ENCODE measurements around the gene EXPH5. TPM values are rescaled to one million over a fixed set of nuclear protein-coding genes. Genes with fewer than 3 reads are reported as not detected.
A peak's percentile ranks its signal among the peaks of the same experiment; 100 is the strongest.
"Not testable (repeated sequence)": the region's sequence is repeated elsewhere in the genome, so short reads cannot be mapped to it uniquely, and the experiment has no call there.

The EXPH5 gene, protein sequence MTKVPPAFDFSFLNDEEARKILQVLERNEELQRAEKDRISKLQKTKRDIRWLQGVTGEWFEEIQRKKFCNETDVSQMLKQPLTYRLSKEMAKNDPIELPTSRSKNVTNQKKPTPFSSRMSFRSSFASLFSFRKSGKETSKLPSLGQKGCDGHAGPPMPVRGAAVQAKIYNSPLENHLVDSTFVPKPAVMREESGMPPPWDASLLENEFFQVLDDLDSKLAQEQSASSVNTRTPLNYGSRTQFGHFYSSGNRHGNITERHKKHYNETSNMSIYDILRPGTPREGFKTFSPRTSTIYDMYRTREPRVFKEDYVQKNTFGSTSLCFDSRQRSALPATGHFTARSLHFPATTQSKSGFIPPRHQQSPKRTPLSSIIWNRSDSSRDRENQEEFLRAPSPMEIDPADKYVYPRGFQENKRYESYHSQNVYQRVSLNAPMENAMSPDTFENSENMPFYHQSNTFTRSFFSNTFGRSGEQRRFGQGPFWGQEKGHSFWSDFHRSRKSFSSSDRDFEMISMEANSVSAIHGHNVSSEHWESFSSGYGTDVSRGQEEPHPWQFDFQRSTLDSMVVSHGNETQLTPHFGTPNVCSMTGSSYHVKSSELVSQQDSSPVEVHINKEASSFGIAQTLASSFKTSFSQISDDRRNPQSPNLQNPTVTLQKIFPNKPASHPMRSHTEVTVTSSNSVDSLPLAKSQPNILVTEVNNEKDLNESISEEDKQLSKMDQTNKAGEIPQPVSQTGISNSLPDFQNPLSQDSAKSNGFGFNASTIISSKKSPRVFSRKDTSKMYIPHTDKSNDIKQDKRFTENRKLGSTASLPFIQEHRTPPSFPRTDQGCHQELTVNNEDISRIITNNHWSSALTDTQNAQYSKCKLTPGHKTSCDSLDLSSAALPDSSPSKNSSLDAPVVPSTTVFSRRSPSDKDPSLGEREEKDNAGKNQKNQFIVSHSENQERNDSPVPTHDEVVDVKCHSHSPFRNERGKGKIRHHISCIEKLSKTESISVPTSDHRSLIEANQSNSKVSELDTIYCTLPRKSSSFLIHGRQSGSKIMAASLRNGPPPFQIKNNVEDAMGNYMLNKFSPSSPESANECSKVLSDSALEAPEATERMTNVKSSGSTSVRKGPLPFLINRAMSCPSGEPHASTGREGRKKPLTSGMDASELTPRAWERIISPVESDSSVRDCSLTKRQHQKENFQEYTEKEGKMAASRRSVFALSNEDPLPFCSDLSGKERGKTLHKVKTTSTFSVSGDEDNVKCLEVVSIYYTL (N-terminal part only)
- 1 to 10 TPM; 2.0 to 3.3 TPM for total RNA-seq

- H3K36me3 Mint-ChIP-seq (ENCODE audit: low read depth) = no peaks in the 10 kb centered on the region
- H3K4me1 Mint-ChIP-seq = peaks cover 18% of the 10 kb centered on the region
- no peaks in the 10 kb centered on the region for H3K9me3 Mint-ChIP-seq
- peaks cover 38% of the 10 kb centered on the region for H3K27me3 Mint-ChIP-seq
- ChIA-PET CTCF (interaction anchor here (1.0 to 1.3 kb wide), 2 partner anchors 71 kb away, joined by 3 read pairs; partner anchors contain the start of gene DDX10), POLR2A (no interaction called here)
- peak within 1 kb of the TSS; percentile 86 for H3K4me3 Mint-ChIP-seq
- H3K27ac Mint-ChIP-seq = peak within 1 kb of the TSS; percentile 89
- peak; percentile 88 for DNase-seq
Measured at GRCh38 chr11:108593214-108593922, at the start of gene EXPH5. TSS of gene EXPH5 (minus strand) at chr11:108593768. CDS start at chr11:108593536, 232 bp downstream.

GRCh38 chr11:108641752-108642151 is 48.2 kb upstream of the EXPH5 start:
- not testable (repeated sequence) for H3K27ac Mint-ChIP-seq
- CTCF ChIA-PET = interaction anchor here (1.1 kb wide), 1 partner anchor 11 kb away, joined by 4 read pairs; no protein-coding TSS in a partner anchor

GRCh38 chr11:108639146-108639545 is 45.6 kb upstream of the EXPH5 start:
- peaks cover 15% of the 10 kb centered on the region for H3K27me3 Mint-ChIP-seq
- H3K27ac Mint-ChIP-seq = no peak overlapping the region
- DNase-seq = no peak
- no peaks in the 10 kb centered on the region for H3K36me3 Mint-ChIP-seq (ENCODE audit: low read depth)
- ChIA-PET POLR2A (no interaction called here), CTCF (interaction anchor here (1.0 kb wide), 1 partner anchor 14 kb away, joined by 3 read pairs; no protein-coding TSS in a partner anchor)
- no peak overlapping the region for H3K4me3 Mint-ChIP-seq
- no peaks in the 10 kb centered on the region for H3K9me3 Mint-ChIP-seq
- H3K4me1 Mint-ChIP-seq = no peaks in the 10 kb centered on the region

More at GRCh38 chr11:108641752-108642151, 48.2 kb upstream of the EXPH5 start:
- H3K4me1 Mint-ChIP-seq; H3K27me3 Mint-ChIP-seq; DNase-seq; POLR2A ChIA-PET; H3K36me3 Mint-ChIP-seq (ENCODE audit: low read depth); H3K4me3 Mint-ChIP-seq; H3K9me3 Mint-ChIP-seq: not testable (repeated sequence)

- Mint-ChIP-seq H3K36me3 (ENCODE audit: low read depth) (no peaks in the 10 kb centered on the region), H3K9me3 (no peaks in the 10 kb centered on the region), H3K4me3 (no peak overlapping the region), H3K27me3 (peaks cover 22% of the 10 kb centered on the region), H3K4me1 (no peaks in the 10 kb centered on the region), H3K27ac (no peak overlapping the region)
- ChIA-PET CTCF (interaction anchor here (1.1 kb wide), 1 partner anchor 627 kb away, joined by 3 read pairs; the partner anchor contains the start of gene CUL5), POLR2A (no interaction called here)
- no peak for DNase-seq
Measured at GRCh38 chr11:108636222-108636621, 42.7 kb upstream of the EXPH5 start.

GRCh38 chr11:108635106-108635505 is 41.5 kb upstream of the EXPH5 start:
- H3K9me3 Mint-ChIP-seq = no peaks in the 10 kb centered on the region
- ChIA-PET CTCF (interaction anchor here (0.5 kb wide), 1 partner anchor 98 kb away, joined by 3 read pairs; no protein-coding TSS in a partner anchor), POLR2A (no interaction called here)
- no peaks in the 10 kb centered on the region for H3K4me1 Mint-ChIP-seq
- H3K4me3 Mint-ChIP-seq = no peak overlapping the region
- no peak overlapping the region for H3K27ac Mint-ChIP-seq
- H3K27me3 Mint-ChIP-seq = peaks cover 23% of the 10 kb centered on the region
- no peaks in the 10 kb centered on the region for H3K36me3 Mint-ChIP-seq (ENCODE audit: low read depth)
- no peak for DNase-seq

GRCh38 chr11:108632041-108632704 is 38.6 kb upstream of the EXPH5 start:
- H3K27me3 Mint-ChIP-seq = peaks cover 19% of the 10 kb centered on the region

DNA sequence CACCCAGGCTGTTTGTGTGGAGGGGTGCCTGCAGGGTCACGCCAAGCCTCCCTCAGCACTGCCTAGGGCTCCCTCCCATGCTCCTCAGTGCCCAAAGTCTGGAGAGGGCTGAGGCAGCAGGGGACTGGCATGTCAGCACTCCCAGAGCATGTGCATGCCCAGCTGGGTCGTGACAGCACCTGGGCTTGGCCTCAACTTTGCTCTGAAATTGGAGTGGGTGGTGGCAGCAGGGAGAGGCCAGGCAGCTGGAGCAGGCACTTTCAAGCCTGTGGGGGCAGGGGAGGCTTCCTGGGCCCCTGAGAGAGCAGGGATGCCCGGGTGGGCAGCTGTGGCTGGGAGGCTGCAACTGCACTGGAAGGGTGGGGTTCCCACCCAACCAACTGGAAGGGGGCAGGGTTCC is 35.7 kb upstream of the EXPH5 start:
- ChIA-PET POLR2A (no interaction called here), CTCF (no interaction called here)

More at GRCh38 chr11:108632041-108632704, 38.6 kb upstream of the EXPH5 start:
- Mint-ChIP-seq H3K36me3 (ENCODE audit: low read depth) (no peaks in the 10 kb centered on the region), H3K4me3 (no peak overlapping the region), H3K4me1 (no peaks in the 10 kb centered on the region), H3K9me3 (no peaks in the 10 kb centered on the region), H3K27ac (no peak overlapping the region)
- ChIA-PET POLR2A (no interaction called here), CTCF (interaction anchor here (0.6 kb wide), 1 partner anchor 942 kb away, joined by 5 read pairs; no protein-coding TSS in a partner anchor)
- DNase-seq = no peak

DNA sequence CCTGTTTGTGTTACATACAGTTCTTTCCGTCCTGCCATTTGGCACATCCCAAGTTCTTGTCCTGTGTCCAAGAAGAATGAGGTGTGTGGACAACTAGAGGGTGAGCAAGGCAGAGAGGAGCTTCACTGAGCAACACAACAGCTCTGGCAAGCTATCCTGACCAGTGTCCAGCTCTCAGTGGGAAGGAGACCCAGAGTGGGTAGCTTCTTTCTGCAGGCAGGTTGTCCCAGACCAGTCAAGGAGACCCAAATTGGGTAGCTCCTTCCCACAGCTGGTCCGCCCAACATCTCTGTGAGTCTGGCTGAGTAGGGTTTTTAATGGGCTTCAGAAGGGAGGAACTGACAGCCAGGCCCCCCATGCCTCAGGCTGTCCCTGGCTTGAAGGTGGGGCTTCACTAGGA is 35.2 kb upstream of the EXPH5 start:
- H3K9me3 Mint-ChIP-seq = no peaks in the 10 kb centered on the region
- H3K4me1 Mint-ChIP-seq = no peaks in the 10 kb centered on the region
- no peak for DNase-seq
- ChIA-PET POLR2A (no interaction called here), CTCF (interaction anchor here (0.6 to 1.0 kb wide), 3 partner anchors 9 to 445 kb away, joined by 3 read pairs; no protein-coding TSS in a partner anchor)
- H3K36me3 Mint-ChIP-seq (ENCODE audit: low read depth) = no peaks in the 10 kb centered on the region
- H3K27ac Mint-ChIP-seq = no peak overlapping the region
- H3K27me3 Mint-ChIP-seq = peaks cover 9% of the 10 kb centered on the region
- H3K4me3 Mint-ChIP-seq = no peak overlapping the region

More for the DNA sequence above, 35.7 kb upstream of the EXPH5 start:
- Mint-ChIP-seq H3K4me1 (no peaks in the 10 kb centered on the region), H3K27ac (no peak overlapping the region), H3K36me3 (ENCODE audit: low read depth) (no peaks in the 10 kb centered on the region), H3K9me3 (no peaks in the 10 kb centered on the region), H3K4me3 (no peak overlapping the region), H3K27me3 (peaks cover 10% of the 10 kb centered on the region)
- DNase-seq = no peak

DNA sequence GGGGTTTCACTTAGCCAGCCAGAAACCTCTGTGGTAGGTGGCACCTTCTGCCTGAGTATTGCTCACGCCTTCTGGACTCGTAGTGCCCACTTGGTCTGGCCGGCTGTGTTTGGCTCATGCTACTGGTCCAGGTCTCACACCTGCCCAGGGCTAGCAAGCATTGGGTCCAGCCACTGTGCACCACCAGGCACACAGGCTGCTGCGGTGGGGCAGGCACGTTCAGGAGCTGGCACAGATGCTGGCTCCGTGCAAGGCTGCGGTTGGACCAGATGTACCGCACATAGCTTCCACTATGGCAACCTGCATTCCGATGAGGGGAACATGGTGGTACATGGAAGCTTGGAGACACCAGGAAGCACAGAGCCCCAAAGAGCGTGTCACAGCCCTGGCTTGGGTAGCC is 34.8 kb upstream of the EXPH5 start:
- Mint-ChIP-seq H3K4me3 (no peak overlapping the region), H3K27me3 (peaks cover 11% of the 10 kb centered on the region), H3K9me3 (no peaks in the 10 kb centered on the region), H3K27ac (no peak overlapping the region), H3K4me1 (no peaks in the 10 kb centered on the region), H3K36me3 (ENCODE audit: low read depth) (no peaks in the 10 kb centered on the region)
- ChIA-PET CTCF (interaction anchor here (0.6 to 1.0 kb wide), 3 partner anchors 9 to 444 kb away, joined by 3 read pairs; no protein-coding TSS in a partner anchor), POLR2A (no interaction called here)
- DNase-seq = no peak

- Mint-ChIP-seq H3K27me3 (peaks cover 16% of the 10 kb centered on the region), H3K27ac (no peak overlapping the region), H3K4me3 (no peak overlapping the region), H3K4me1 (peaks cover 2% of the 10 kb centered on the region), H3K9me3 (peaks cover 2% of the 10 kb centered on the region), H3K36me3 (ENCODE audit: low read depth) (no peaks in the 10 kb centered on the region)
- no peak for DNase-seq
- CTCF ChIA-PET = no interaction called here
- POLR2A ChIA-PET = no interaction called here
Measured at GRCh38 chr11:108624196-108624925, 30.8 kb upstream of the EXPH5 start.

- Mint-ChIP-seq H3K4me3 (no peak overlapping the region), H3K27me3 (peaks cover 26% of the 10 kb centered on the region), H3K4me1 (peaks cover 2% of the 10 kb centered on the region), H3K27ac (no peak overlapping the region), H3K9me3 (peaks cover 2% of the 10 kb centered on the region), H3K36me3 (ENCODE audit: low read depth) (no peaks in the 10 kb centered on the region)
- DNase-seq = no peak
- ChIA-PET POLR2A (no interaction called here), CTCF (no interaction called here)
Measured at GRCh38 chr11:108622341-108622740, 28.8 kb upstream of the EXPH5 start.

All from activated CD4-positive, alpha-beta T cell treated with anti-CD3 and anti-CD28 coated beads, Interleukin-2, amount 10 ng/mL, durations not matched to agents 7 days and 5 days (primary cell).